Trophoblast cell (in vitro differentiated cells and primary cell): Measurements from ENCODE around the gene ZNF574.

Source experiments
- DNase-seq, 2 donors: peaks; one replicate each; pipeline ENCODE4 v3.0.0-alpha.2; 2016
- H2AFZ ChIP-seq: 2 replicates; pipeline ENCODE4 v1.6.1; 2013; ENCODE audit warnings: low read length, moderate library complexity, mild to moderate bottlenecking; ENCODE audit not compliant: insufficient read depth, poor library complexity
- H2AK5ac ChIP-seq: 2 replicates; pipeline ENCODE4 v1.6.1; 2013; ENCODE audit warnings: mild to moderate bottlenecking, low read length
- H2BK120ac ChIP-seq: 2 replicates; pipeline ENCODE4 v1.6.1; 2013; ENCODE audit warnings: low read length, mild to moderate bottlenecking, moderate library complexity; ENCODE audit not compliant: insufficient read depth, poor library complexity
- H2BK12ac ChIP-seq: 2 replicates; pipeline ENCODE4 v1.6.1; 2013; ENCODE audit warnings: mild to moderate bottlenecking, low read length, moderate library complexity
- H2BK5ac ChIP-seq: 2 replicates; pipeline ENCODE4 v1.6.1; 2013; ENCODE audit warnings: low read length, low read depth, moderate library complexity, mild to moderate bottlenecking; ENCODE audit not compliant: poor library complexity
- H3K14ac ChIP-seq: 2 replicates; pipeline ENCODE4 v1.6.1; 2013; ENCODE audit warnings: mild to moderate bottlenecking, low read length
- H3K18ac ChIP-seq: 2 replicates; pipeline ENCODE4 v1.6.1; 2013; ENCODE audit warnings: mild to moderate bottlenecking, low read length
- H3K23ac ChIP-seq: 2 replicates; pipeline ENCODE4 v1.6.1; 2013; ENCODE audit warnings: low read length
- H3K27ac ChIP-seq: 2 replicates; pipeline ENCODE4 v1.5.1; 2013; ENCODE audit warnings: low read depth, mild to moderate bottlenecking, inconsistent platforms, low read length, moderate library complexity
- H3K27me3 ChIP-seq: 2 replicates; pipeline ENCODE4 v1.6.1; 2013; ENCODE audit warnings: inconsistent platforms, mild to moderate bottlenecking, low read length, moderate library complexity; ENCODE audit not compliant: insufficient read depth
- H3K36me3 ChIP-seq, 2 experiments: 1 replicate in 1 of 2; 2 replicates in 1 of 2; pipeline ENCODE4 v1.6.1; 2013; ENCODE audit warnings: low read length in 2 of 2, mild to moderate bottlenecking in 2 of 2, moderate library complexity in 1 of 2; ENCODE audit not compliant: insufficient read depth in 2 of 2, control insufficient read depth in 1 of 2
- H3K4ac ChIP-seq: 2 replicates; pipeline ENCODE4 v1.6.1; 2013; ENCODE audit warnings: low read depth, mild to moderate bottlenecking, low read length, moderate library complexity
- H3K4me1 ChIP-seq, 2 experiments: 1 replicate in 1 of 2; 2 replicates in 1 of 2; pipeline ENCODE4 v1.6.1; 2013; ENCODE audit warnings: low read length in 2 of 2, mild to moderate bottlenecking in 2 of 2, moderate library complexity in 1 of 2; ENCODE audit not compliant: insufficient read depth in 2 of 2, control insufficient read depth in 1 of 2
- H3K4me2 ChIP-seq: 2 replicates; pipeline ENCODE4 v1.6.1; 2013; ENCODE audit warnings: inconsistent platforms, mild to moderate bottlenecking, low read length, moderate library complexity
- H3K4me3 ChIP-seq: 2 replicates; pipeline ENCODE4 v1.5.1; 2013; ENCODE audit warnings: mild to moderate bottlenecking, low read depth, low read length, inconsistent platforms
- H3K79me1 ChIP-seq: one replicate; pipeline ENCODE4 v1.6.1; 2013; ENCODE audit warnings: low read length
- H3K79me2 ChIP-seq: 2 replicates; pipeline ENCODE4 v1.6.1; 2013; ENCODE audit warnings: low read length, mild to moderate bottlenecking; ENCODE audit not compliant: control insufficient read depth, insufficient read depth, poor library complexity
- H3K9ac ChIP-seq: 2 replicates; pipeline ENCODE4 v1.6.1; 2013; ENCODE audit warnings: mild to moderate bottlenecking, low read length
- H3K9me3 ChIP-seq: 2 replicates; pipeline ENCODE4 v1.6.1; 2013; ENCODE audit warnings: low read depth, mild to moderate bottlenecking, control low read depth, inconsistent platforms, low read length; ENCODE audit not compliant: insufficient read depth
- H4K12ac ChIP-seq: 2 replicates; pipeline ENCODE4 v1.6.1; 2013; ENCODE audit warnings: low read depth, mild to moderate bottlenecking, low read length, moderate library complexity
- H4K8ac ChIP-seq: 2 replicates; pipeline ENCODE4 v1.6.1; 2013; ENCODE audit warnings: low read depth, mild to moderate bottlenecking, low read length, moderate library complexity
- H4K91ac ChIP-seq: one replicate; pipeline ENCODE4 v1.6.1; 2013; ENCODE audit warnings: low read depth, mild to moderate bottlenecking, low read length, moderate library complexity
- whole genome bisulfite sequencing: extraction: QIAGEN DNeasy Blood & Tissue Kit; methylation state at CpG from one replicate; pipeline ENCODE4 v1.1.7; 2013; ENCODE audit warnings: missing lambda C conversion rate; ENCODE audit not compliant: insufficient read length, insufficient coverage; ENCODE audit errors: extremely low coverage; 5-methylcytosine and 5-hydroxymethylcytosine counted together

ZNF574 gene

DNA sequence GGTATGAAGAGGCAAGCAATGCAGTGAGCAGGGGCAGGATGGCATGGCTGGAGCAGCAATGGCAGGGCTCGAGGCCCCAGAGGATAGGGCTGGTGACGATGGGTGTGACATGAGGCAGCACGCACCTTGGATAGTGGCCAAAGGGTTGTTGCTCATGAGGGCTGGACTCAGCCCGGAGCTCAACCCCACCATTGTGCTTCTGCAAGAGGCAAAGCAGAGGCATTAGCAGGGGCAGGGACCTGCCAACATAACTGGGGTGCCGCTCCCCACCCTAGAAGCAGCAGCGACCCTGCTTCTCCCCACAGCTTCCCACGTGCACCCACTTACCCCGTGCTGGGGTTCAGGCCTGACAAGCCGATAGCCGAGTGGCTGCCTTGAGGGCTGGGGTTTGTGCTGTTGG lies 15.8 kb downstream of the ZNF574 start:
- Histone ChIP-seq H3K14ac (no peak overlapping the region), H3K36me3 (no peaks in the 10 kb centered on the region), H3K18ac (no peak overlapping the region), H3K4me2 (no peak overlapping the region), H3K79me1 (no peaks in the 10 kb centered on the region), H4K12ac (no peak overlapping the region), H3K4me1 (peaks cover 7 to 8% of the 10 kb centered on the region in 2 experiments), H3K79me2 (no peaks in the 10 kb centered on the region), H3K23ac (no peak overlapping the region), H3K4ac (no peak overlapping the region), H2BK5ac (no peak overlapping the region), H3K4me3 (no peak overlapping the region), H3K9ac (no peak overlapping the region), H2AFZ (no peak overlapping the region), H2BK12ac (no peak overlapping the region), H2AK5ac (no peak overlapping the region), H3K27me3 (no peaks in the 10 kb centered on the region), H2BK120ac (no peak overlapping the region), H3K27ac (no peak overlapping the region), H3K9me3 (peaks cover 3% of the 10 kb centered on the region), H4K8ac (no peak overlapping the region), H4K91ac (no peak overlapping the region)
- no CpG with 5 or more reads among the region's 10 CpGs for WGBS
- DNase-seq: no peak

- peaks cover 7 to 8% of the 10 kb centered on the region in 2 experiments for H3K4me1 ChIP-seq
- peaks cover 3% of the 10 kb centered on the region for H3K9me3 ChIP-seq
- no peak overlapping the region for H4K91ac ChIP-seq
- no peak overlapping the region for H2BK120ac ChIP-seq
- no peak overlapping the region for H3K18ac ChIP-seq
- H3K4me3 ChIP-seq: no peak overlapping the region
- H3K79me1 ChIP-seq: no peaks in the 10 kb centered on the region
- no peak overlapping the region for H3K9ac ChIP-seq
- no peak overlapping the region for H3K14ac ChIP-seq
- H3K4me2 ChIP-seq: no peak overlapping the region
- H4K8ac ChIP-seq: no peak overlapping the region
- H2BK12ac ChIP-seq: no peak overlapping the region
- H2BK5ac ChIP-seq: no peak overlapping the region
- DNase-seq: no peak
- no peak overlapping the region for H4K12ac ChIP-seq
- WGBS: no CpG with 5 or more reads among the region's 5 CpGs
- H3K36me3 ChIP-seq: no peaks in the 10 kb centered on the region
- no peak overlapping the region for H2AK5ac ChIP-seq
- H3K79me2 ChIP-seq: no peaks in the 10 kb centered on the region
- no peak overlapping the region for H2AFZ ChIP-seq
- H3K27ac ChIP-seq: no peak overlapping the region
- H3K4ac ChIP-seq: no peak overlapping the region
- no peak overlapping the region for H3K23ac ChIP-seq
- H3K27me3 ChIP-seq: no peaks in the 10 kb centered on the region
Observed at GRCh38 chr19:42092350-42092749, 16.4 kb downstream of the ZNF574 start.

DNA sequence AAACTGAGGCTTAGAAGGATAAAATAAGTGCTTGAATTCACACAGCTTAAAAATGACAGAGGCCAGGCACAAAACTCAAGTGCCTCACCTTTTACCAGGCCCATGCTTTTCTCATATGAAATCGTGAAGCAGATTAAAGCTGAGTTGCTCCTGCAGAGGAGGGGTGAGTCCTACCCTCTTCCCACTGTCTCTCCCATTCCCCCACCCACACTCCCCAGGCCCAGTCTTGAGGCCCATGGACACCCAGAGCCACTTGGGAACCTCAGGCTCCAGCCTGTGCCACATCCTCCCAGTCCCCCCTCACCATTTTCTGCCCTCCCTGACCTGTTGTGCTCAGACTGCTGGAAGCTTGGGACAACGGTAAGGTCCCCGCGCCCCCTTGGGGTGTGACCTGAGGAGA lies 17.5 kb downstream of the ZNF574 start:
- Histone ChIP-seq H3K27ac (no peak overlapping the region), H4K12ac (no peak overlapping the region), H3K4me3 (peak overlapping the region; percentile 7), H3K79me1 (no peaks in the 10 kb centered on the region), H3K23ac (no peak overlapping the region), H2AK5ac (no peak overlapping the region), H2BK12ac (no peak overlapping the region), H3K27me3 (no peaks in the 10 kb centered on the region), H4K91ac (no peak overlapping the region), H3K4me1 (peaks cover 5% of the 10 kb centered on the region in 2 experiments), H2BK120ac (no peak overlapping the region), H3K4ac (no peak overlapping the region), H3K9me3 (peaks cover 3% of the 10 kb centered on the region), H2AFZ (no peak overlapping the region), H3K14ac (no peak overlapping the region), H2BK5ac (no peak overlapping the region), H3K36me3 (no peaks in the 10 kb centered on the region), H4K8ac (no peak overlapping the region), H3K4me2 (no peak overlapping the region), H3K9ac (no peak overlapping the region), H3K79me2 (no peaks in the 10 kb centered on the region), H3K18ac (no peak overlapping the region)
- DNase-seq: no peak
- WGBS: no CpG with 5 or more reads among the region's 4 CpGs

- H4K8ac ChIP-seq: no peak overlapping the region
- no peak overlapping the region for H2BK12ac ChIP-seq
- no peak overlapping the region for H3K23ac ChIP-seq
- H3K27ac ChIP-seq: no peak overlapping the region
- no peak overlapping the region for H3K14ac ChIP-seq
- H2AK5ac ChIP-seq: no peak overlapping the region
- DNase-seq: no peak
- no CpG with 5 or more reads among the region's 4 CpGs for WGBS
- H3K36me3 ChIP-seq: no peaks in the 10 kb centered on the region
- no peak overlapping the region for H2AFZ ChIP-seq
- no peak overlapping the region for H3K4me2 ChIP-seq
- H4K91ac ChIP-seq: no peak overlapping the region
- no peaks in the 10 kb centered on the region for H3K79me1 ChIP-seq
- no peak overlapping the region for H3K4ac ChIP-seq
- peaks cover 3% of the 10 kb centered on the region for H3K9me3 ChIP-seq
- H3K18ac ChIP-seq: no peak overlapping the region
- no peak overlapping the region for H3K4me3 ChIP-seq
- no peak overlapping the region for H2BK5ac ChIP-seq
- no peak overlapping the region for H3K9ac ChIP-seq
- no peaks in the 10 kb centered on the region for H3K27me3 ChIP-seq
- no peaks in the 10 kb centered on the region for H3K79me2 ChIP-seq
- H2BK120ac ChIP-seq: no peak overlapping the region
- H4K12ac ChIP-seq: no peak overlapping the region
- H3K4me1 ChIP-seq: peaks cover under 1 to 1% of the 10 kb centered on the region in 2 experiments
Observed at GRCh38 chr19:42093926-42094325, 18.0 kb downstream of the ZNF574 start.
